ENCODE results near the gene PCNT. TPM values are rescaled to one million over a fixed set of nuclear protein-coding genes. Genes with fewer than 3 reads are reported as not detected.

PCNT gene
- total and polyA plus RNA-seq, 9 of the 15 experiments (the other 6 are each of a cell fraction or from before 2014, with no cell fraction given): 9.1 to 53.5 (median 31.3) TPM

- no TSS peak for BruUV-seq (replicated peaks)
- FAIRE-seq (no peak), ATAC-seq (peak; percentile 89), DNase-seq (ENCODE audit: extremely low read depth in 1 of 4, low spot score in 3 of 4) (peak; percentile 74 to 82 (median 80))
- ChIA-PET POLR2A (no interaction called here), CTCF (ENCODE audit: low intra/inter-chr PET ratio) (no interaction called here)
- Histone ChIP-seq H3K4me2 (ENCODE audit: insufficient read depth, low read length) (no peak overlapping the region), H3K4me3 (no peak overlapping the region), H3K9me1 (ENCODE audit: control insufficient read depth, insufficient read depth, low read length) (no peaks in the 10 kb centered on the region), H4K20me1 (replicated peaks; ENCODE audit: control insufficient read depth, insufficient read depth, low read length) (no peaks in the 10 kb centered on the region), H3K27ac (ENCODE audit: extremely low read depth, low read depth, low read length) (no peak overlapping the region), H3K4me1 (replicated peaks in 1 of 2; ENCODE audit: control insufficient read depth in 2 of 2, insufficient read depth in 2 of 2, low read length in 2 of 2) (peaks cover 5 to 24% of the 10 kb centered on the region in 2 experiments; a peak in 4 of 5 replicates), H3K36me3 (ENCODE audit: control insufficient read depth, insufficient read depth, low read length) (peaks cover 69% of the 10 kb centered on the region; the same call in 2 of the 3 replicates), H3K9me3 (replicated peaks; ENCODE audit: control insufficient read depth, insufficient read depth, low read depth, low read length) (no peaks in the 10 kb centered on the region), H2AFZ (ENCODE audit: low read depth, low read length) (no peak overlapping the region), H3K9ac (ENCODE audit: insufficient read depth in 1 of 2, low read depth in 2 of 2, low read length in 2 of 2) (peak overlapping the region; percentile 5 to 86; a peak in 3 of 4 replicates), H3K27me3 (ENCODE audit: control insufficient read depth in 2 of 2, insufficient read depth in 2 of 2, low read length in 2 of 2) (no peaks in the 10 kb centered on the region), H3K79me2 (ENCODE audit: control insufficient read depth, insufficient read depth, low read length) (no peaks in the 10 kb centered on the region)
- in situ Hi-C loops (cut with MboI): no loop called here
- WGBS (ENCODE audit: insufficient coverage, low coverage, missing lambda C conversion rate): 19% methylated on average over 18 of the region's 19 CpGs
- intact Hi-C loops (cut with micrococcal nuclease): no loop called here
- TF ChIP-seq CBFA2T3 (IDR thresholded peaks at IDR 0.05) (peak; percentile 61), JUND (IDR thresholded peaks at IDR 0.05; ENCODE audit: borderline replicate concordance, low read depth, low read length) (peak; percentile 26; the same call in 1 of the 2 replicates), JUND (tag; IDR thresholded peaks at IDR 0.05; ENCODE audit: borderline replicate concordance, low read depth, low read length) (no peak), NFIC (IDR thresholded peaks at IDR 0.05) (peak; percentile 85), SP1 (CRISPR knock-in tag; IDR thresholded peaks at IDR 0.05) (no peak), U2AF1 (optimal IDR thresholded peaks at IDR 0.05; ENCODE audit: low read depth, low read length) (no peak), MGA (IDR thresholded peaks at IDR 0.05) (peak; percentile 75), MAX (CRISPR knock-in tag; IDR thresholded peaks at IDR 0.05) (0 out of 2 replicates have a peak, but pooled peaks have one; percentile 37), TFAP4 (CRISPR knock-in tag; IDR thresholded peaks at IDR 0.05; ENCODE audit: borderline replicate concordance) (peak; percentile 49; the same call in 1 of the 2 replicates), MEIS2 (IDR thresholded peaks at IDR 0.05; ENCODE audit: partially characterized antibody) (peak; percentile 52)
Observed at GRCh38 chr21:46393451-46393940, 69.5 kb downstream of the PCNT start.
